Choroid plexus epithelial cell (primary cell): ENCODE results near the gene ZBTB21.

ENCODE experiments used
- DNase-seq: peaks from one replicate; pipeline ENCODE4 v3.0.0-alpha.2; 2010; ENCODE audit warnings: low read depth
- H3K4me3 ChIP-seq: 2 replicates; pipeline ENCODE4 v1.5.1; 2011; ENCODE audit warnings: low read depth, mild to moderate bottlenecking, control low read depth, low read length, moderate library complexity
- CTCF ChIP-seq: conservative IDR thresholded peaks from 2 replicates; pipeline ENCODE4 v1.5.1; 2011; ENCODE audit warnings: low read depth, mild to moderate bottlenecking, control low read depth, inconsistent platforms, low read length, moderate library complexity

ZBTB21 gene

GRCh38 chr21:41970106-41970391, 40.1 kb downstream of the ZBTB21 start:
- DNase-seq: no peak
- no peak for TF ChIP-seq CTCF
- no peak overlapping the region for H3K4me3 ChIP-seq

GRCh38 chr21:41967708-41968107, 42.5 kb downstream of the ZBTB21 start:
- TF ChIP-seq CTCF: no peak
- no peak for DNase-seq
- no peak overlapping the region for H3K4me3 ChIP-seq

GRCh38 chr21:41966872-41967621, 43.1 kb downstream of the ZBTB21 start:
- DNase-seq: no peak
- no peak for TF ChIP-seq CTCF
- H3K4me3 ChIP-seq: no peak overlapping the region

GRCh38 chr21:41966041-41966833, 43.9 kb downstream of the ZBTB21 start:
- no peak overlapping the region for H3K4me3 ChIP-seq
- no peak for TF ChIP-seq CTCF
- no peak for DNase-seq

- TF ChIP-seq CTCF: no peak
- no peak for DNase-seq
- H3K4me3 ChIP-seq: no peak overlapping the region
These were observed 44.6 kb downstream of the ZBTB21 start for GRCh38 chr21:41965461-41966013.

GRCh38 chr21:41965045-41965444, 45.1 kb downstream of the ZBTB21 start:
- no peak overlapping the region for H3K4me3 ChIP-seq
- DNase-seq: no peak
- TF ChIP-seq CTCF: no peak
